ENCODE measurements around the gene BPGM.

The BPGM gene

DNA sequence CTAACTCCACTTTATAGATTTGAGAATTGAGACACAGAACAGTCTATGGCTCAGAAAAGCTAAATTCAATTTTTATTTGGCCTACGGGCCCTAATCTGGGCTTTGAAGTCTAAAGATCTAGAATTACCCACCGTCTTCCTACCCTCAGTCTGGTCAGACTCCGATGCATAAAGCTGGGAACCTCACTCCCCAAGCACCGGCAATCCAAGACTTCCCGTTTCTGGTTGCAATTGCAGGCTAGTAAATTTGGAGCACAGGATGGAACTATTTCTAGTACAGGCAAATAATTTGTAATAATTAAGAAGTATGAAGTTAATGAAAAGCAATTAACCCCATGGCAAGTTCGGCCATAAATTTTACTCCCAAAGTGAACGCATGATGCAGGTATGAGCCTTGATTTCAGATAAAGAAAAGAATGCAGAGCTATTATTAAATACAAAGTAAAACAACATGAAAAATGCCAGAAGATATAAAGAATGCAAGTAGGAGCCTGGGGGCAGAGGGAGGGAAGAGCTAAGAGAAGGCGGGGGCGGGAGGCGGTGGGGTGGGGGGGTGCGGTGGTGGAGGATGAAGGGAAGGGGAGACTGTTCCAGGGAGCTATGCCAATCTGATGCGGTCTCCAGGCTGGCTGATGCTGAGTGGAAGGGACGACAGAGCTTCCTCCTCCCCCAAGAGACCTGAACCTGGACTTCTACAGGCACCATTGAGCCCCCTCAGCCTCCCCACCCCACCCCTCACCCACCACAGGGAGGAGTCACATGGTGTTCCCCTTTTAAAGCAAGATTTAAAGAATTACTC lies 45.1 kb downstream of the BPGM start:
- H3K9me3 ChIP-seq (ENCODE audit: insufficient read depth, low read length), result no peaks in the 10 kb centered on the region
- no peaks in the 10 kb centered on the region for H4K20me1 ChIP-seq (ENCODE audit: low read depth, low read length)
- no peak for TF ChIP-seq CTCF (IDR thresholded peaks at IDR 0.05; ENCODE audit: insufficient read depth, low read length, poor library complexity, severe bottlenecking)
- TF ChIP-seq EZH2phosphoT487 (conservative IDR thresholded peaks at IDR 0.05; ENCODE audit: low read length), result no peak
- no peaks in the 10 kb centered on the region for H3K36me3 ChIP-seq (ENCODE audit: low read length)
- no peak overlapping the region for H2AFZ ChIP-seq (ENCODE audit: low read depth, low read length, severe bottlenecking)
- no peak overlapping the region for H3K4me3 ChIP-seq (ENCODE audit: insufficient read depth, low read length, poor library complexity, severe bottlenecking)
- peaks cover 3% of the 10 kb centered on the region; the same call in 1 of the 2 replicates for H3K27me3 ChIP-seq (ENCODE audit: low read length)
- no peak overlapping the region for H3K4me2 ChIP-seq (ENCODE audit: low read depth, low read length, poor library complexity, severe bottlenecking)
- H3K27ac ChIP-seq (ENCODE audit: low read depth, low read length), result no peak overlapping the region
- H3K79me2 ChIP-seq (ENCODE audit: insufficient read depth, low read length), result no peaks in the 10 kb centered on the region
- no peaks in the 10 kb centered on the region for H3F3A ChIP-seq (ENCODE audit: insufficient read depth)
- H3K9ac ChIP-seq (ENCODE audit: low read length), result no peak overlapping the region
- no peaks in the 10 kb centered on the region for H3K9me2 ChIP-seq (replicated peaks; ENCODE audit: insufficient read depth, low read length)

DNA sequence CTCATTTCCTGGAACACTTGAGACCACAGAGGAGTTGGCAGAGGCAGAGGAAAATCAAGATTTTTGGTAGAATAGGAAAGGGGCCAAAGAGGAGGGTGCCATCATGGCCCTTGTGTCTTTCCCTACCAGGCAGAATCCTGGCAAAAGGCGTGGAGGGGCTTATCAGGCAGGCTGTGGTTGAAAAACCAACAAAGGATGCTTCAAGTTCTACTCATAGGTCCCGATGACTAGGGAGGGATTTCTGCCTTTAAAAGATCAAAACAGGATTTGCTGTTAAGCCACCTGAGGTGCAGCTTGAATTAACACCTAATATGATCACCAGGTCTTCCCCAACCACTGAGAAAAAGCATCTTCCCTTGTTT lies 45.7 kb downstream of the BPGM start:
- H3K9ac ChIP-seq (ENCODE audit: low read length), result no peak overlapping the region
- H4K20me1 ChIP-seq (ENCODE audit: low read depth, low read length), result no peaks in the 10 kb centered on the region
- no peaks in the 10 kb centered on the region for H3K9me3 ChIP-seq (ENCODE audit: insufficient read depth, low read length)
- H3K4me3 ChIP-seq (ENCODE audit: insufficient read depth, low read length, poor library complexity, severe bottlenecking), result no peak overlapping the region
- no peak overlapping the region for H2AFZ ChIP-seq (ENCODE audit: low read depth, low read length, severe bottlenecking)
- no peaks in the 10 kb centered on the region for H3K36me3 ChIP-seq (ENCODE audit: low read length)
- H3K79me2 ChIP-seq (ENCODE audit: insufficient read depth, low read length), result no peaks in the 10 kb centered on the region
- no peak overlapping the region for H3K27ac ChIP-seq (ENCODE audit: low read depth, low read length)
- TF ChIP-seq EZH2phosphoT487 (conservative IDR thresholded peaks at IDR 0.05; ENCODE audit: low read length) (no peak), CTCF (IDR thresholded peaks at IDR 0.05; ENCODE audit: insufficient read depth, low read length, poor library complexity, severe bottlenecking) (no peak)
- no peaks in the 10 kb centered on the region for H3F3A ChIP-seq (ENCODE audit: insufficient read depth)
- no peak overlapping the region for H3K4me2 ChIP-seq (ENCODE audit: low read depth, low read length, poor library complexity, severe bottlenecking)
- peaks cover 3% of the 10 kb centered on the region; the same call in 1 of the 2 replicates for H3K27me3 ChIP-seq (ENCODE audit: low read length)
- no peaks in the 10 kb centered on the region for H3K9me2 ChIP-seq (replicated peaks; ENCODE audit: insufficient read depth, low read length)

DNA sequence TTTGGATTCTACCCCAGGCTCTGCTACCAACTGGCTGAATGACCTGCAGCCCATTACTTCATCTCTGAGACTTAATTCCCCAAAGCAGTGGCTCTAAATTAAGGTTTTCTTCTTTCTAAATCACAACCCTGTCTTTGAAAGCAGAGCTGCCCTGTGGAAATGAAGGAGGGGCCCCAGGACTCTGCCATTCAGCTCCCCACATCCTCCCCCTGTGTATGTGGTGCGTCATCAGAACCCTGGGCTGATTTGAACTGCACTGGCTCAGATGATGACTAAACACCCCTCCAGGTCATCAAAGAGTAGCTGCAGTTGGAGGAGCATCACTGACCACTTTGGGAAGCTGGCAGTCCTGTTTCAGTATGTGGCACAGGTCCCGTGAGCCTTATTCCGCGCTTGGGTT lies 46.6 kb downstream of the BPGM start:
- Histone ChIP-seq H3K9me3 (ENCODE audit: insufficient read depth, low read length) (no peaks in the 10 kb centered on the region), H3K27ac (ENCODE audit: low read depth, low read length) (no peak overlapping the region), H2AFZ (ENCODE audit: low read depth, low read length, severe bottlenecking) (no peak overlapping the region), H4K20me1 (ENCODE audit: low read depth, low read length) (no peaks in the 10 kb centered on the region), H3K4me3 (ENCODE audit: insufficient read depth, low read length, poor library complexity, severe bottlenecking) (no peak overlapping the region), H3F3A (ENCODE audit: insufficient read depth) (no peaks in the 10 kb centered on the region), H3K79me2 (ENCODE audit: insufficient read depth, low read length) (no peaks in the 10 kb centered on the region), H3K4me2 (ENCODE audit: low read depth, low read length, poor library complexity, severe bottlenecking) (no peak overlapping the region), H3K36me3 (ENCODE audit: low read length) (no peaks in the 10 kb centered on the region), H3K27me3 (ENCODE audit: low read length) (peaks cover 3% of the 10 kb centered on the region; the same call in 1 of the 2 replicates), H3K9me2 (replicated peaks; ENCODE audit: insufficient read depth, low read length) (no peaks in the 10 kb centered on the region), H3K9ac (ENCODE audit: low read length) (no peak overlapping the region)
- TF ChIP-seq EZH2phosphoT487 (conservative IDR thresholded peaks at IDR 0.05; ENCODE audit: low read length) (no peak), CTCF (IDR thresholded peaks at IDR 0.05; ENCODE audit: insufficient read depth, low read length, poor library complexity, severe bottlenecking) (no peak)
